H1 (cell line): ENCODE results near the gene FAM53B. TPM values are rescaled to one million over a fixed set of nuclear protein-coding genes. Genes with fewer than 3 reads are reported as not detected.

Experiments
- CBX8 ChIP-seq: fragments of 300-800, 300-1000 bp; sonication (generic); IDR thresholded peaks from 2 replicates; pipeline ENCODE4 v1.7.1; 2016; ENCODE audit warnings: low read depth, low read length, borderline replicate concordance
- CTCF ChIP-seq, 3 experiments: IDR thresholded peaks; 1 replicate in 2 of 3; 2 replicates in 1 of 3; pipeline versions ENCODE4 v1.5.1 to v1.6.1; 2011; ENCODE audit warnings: low read length in 3 of 3, mild to moderate bottlenecking in 3 of 3, inconsistent platforms in 2 of 3, low read depth in 1 of 3, moderate library complexity in 1 of 3; ENCODE audit not compliant: insufficient read depth in 1 of 3; ENCODE audit errors: control extremely low read depth in 1 of 3
- JUN ChIP-seq: IDR thresholded peaks from 2 replicates; pipeline ENCODE4 v1.6.1; 2011; ENCODE audit warnings: low read depth, mild to moderate bottlenecking, improper control_type of control experiment, low read length
- TAF7 ChIP-seq: optimal IDR thresholded peaks from 2 replicates; pipeline ENCODE3; 2011; ENCODE audit warnings: low read depth, mild to moderate bottlenecking, inconsistent platforms, low read length, moderate library complexity, borderline replicate concordance
- TCF12 ChIP-seq: IDR thresholded peaks from 2 replicates; pipeline ENCODE4 v1.6.1; 2011; ENCODE audit warnings: low read depth, mild to moderate bottlenecking, low read length
- polyA plus RNA-seq, 7 experiments: library from polyadenylated mRNA; depleted of rRNA in 3 of 7; stranded (reverse) in 5 of 7; unstranded in 2 of 7; fragments of >200 nt in 5 of 7; fragments of 200-250 nt in 2 of 7; gene quantifications; 1 replicate in 5 of 7; 2 replicates in 1 of 7; 4 replicates in 1 of 7; pipeline versions ENCODE4 v1.2.1 to v1.2.3, GENCODE V29; 2011 to 2013; ENCODE audit warnings: missing spikeins in 2 of 7, mixed read lengths in 2 of 7
- total RNA-seq: library from RNA; stranded (reverse); fragmentation: NEBNext Ultra II Directional; extraction: Animal tissue kit (Norgen Biotek cat#: 25700); gene quantifications from 2 replicates; pipeline ENCODE4 v1.2.1, GENCODE V29; 2021
- TF ChIP-seq, protein P1 (sequence below): IDR thresholded peaks from 2 replicates; pipeline ENCODE4 v1.6.1; 2012; ENCODE audit warnings: low read length, inconsistent platforms

Gene FAM53B
- total and polyA plus RNA-seq, 2 of the 8 experiments (the other 6 are each of a cell fraction or from before 2014, with no cell fraction given), result 5.3 to 14.4 TPM

- TF ChIP-seq CTCF (IDR thresholded peaks at IDR 0.05; ENCODE audit: control extremely low read depth in 1 of 3, insufficient read depth in 1 of 3, low read depth in 1 of 3, low read length in 3 of 3) (no peak), JUN (no peak), TAF7 (no peak), TCF12 (no peak), CBX8 (no peak)
- TF ChIP-seq, protein P1, sequence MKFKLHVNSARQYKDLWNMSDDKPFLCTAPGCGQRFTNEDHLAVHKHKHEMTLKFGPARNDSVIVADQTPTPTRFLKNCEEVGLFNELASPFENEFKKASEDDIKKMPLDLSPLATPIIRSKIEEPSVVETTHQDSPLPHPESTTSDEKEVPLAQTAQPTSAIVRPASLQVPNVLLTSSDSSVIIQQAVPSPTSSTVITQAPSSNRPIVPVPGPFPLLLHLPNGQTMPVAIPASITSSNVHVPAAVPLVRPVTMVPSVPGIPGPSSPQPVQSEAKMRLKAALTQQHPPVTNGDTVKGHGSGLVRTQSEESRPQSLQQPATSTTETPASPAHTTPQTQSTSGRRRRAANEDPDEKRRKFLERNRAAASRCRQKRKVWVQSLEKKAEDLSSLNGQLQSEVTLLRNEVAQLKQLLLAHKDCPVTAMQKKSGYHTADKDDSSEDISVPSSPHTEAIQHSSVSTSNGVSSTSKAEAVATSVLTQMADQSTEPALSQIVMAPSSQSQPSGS, result no peak
Observed at GRCh38 chr10:124657806-124658205, 86.4 kb downstream of the FAM53B start (continued).
